Activated CD4-positive, alpha-beta T cell treated with anti-CD3 and anti-CD28 coated beads, Interleukin-2, amount 10 ng/mL, durations not matched to agents 7 days and 5 days (primary cell): ENCODE results near the gene GPR107. TPM values are rescaled to one million over a fixed set of nuclear protein-coding genes. Genes with fewer than 3 reads are reported as not detected.

ENCODE experiments used
- CTCF ChIA-PET: fragments of 350-600 bp; sonication (Branson Sonifier 250); formaldehyde crosslinking; loops from one replicate; lab custom pipeline; 2021; ENCODE audit warnings: antibody characterized with exemption; lab: Charles Lee
- POLR2A ChIA-PET: fragments of 350-600 bp; sonication (Branson Sonifier 250); formaldehyde crosslinking; loops from one replicate; lab custom pipeline; 2021; ENCODE audit warnings: antibody characterized with exemption; lab: Charles Lee
- DNase-seq: peaks from one replicate; pipeline ENCODE4 v3.0.0-alpha.2; 2020
- H3K27ac Mint-ChIP-seq: one replicate; pipeline ENCODE4 v1.8.0; 2021; ENCODE audit warnings: mild to moderate bottlenecking, moderate library complexity, mixed read lengths
- H3K27me3 Mint-ChIP-seq: one replicate; pipeline ENCODE4 v1.8.0; 2021; ENCODE audit warnings: mixed read lengths
- H3K36me3 Mint-ChIP-seq: one replicate; pipeline ENCODE4 v1.8.0; 2021; ENCODE audit warnings: low read depth, mixed read lengths
- H3K4me1 Mint-ChIP-seq: one replicate; pipeline ENCODE4 v1.8.0; 2021; ENCODE audit warnings: mixed read lengths
- H3K4me3 Mint-ChIP-seq: one replicate; pipeline ENCODE4 v1.8.0; 2021; ENCODE audit warnings: mild to moderate bottlenecking, moderate library complexity, mixed read lengths
- H3K9me3 Mint-ChIP-seq: one replicate; pipeline ENCODE4 v1.8.0; 2021; ENCODE audit warnings: mixed read lengths
- total RNA-seq, 2 experiments: library from RNA; stranded (reverse); gene quantifications; one replicate each; pipeline ENCODE4 v1.2.3, GENCODE V29; 2021

Gene GPR107
- total RNA-seq, 2 experiments from 2014 or later, result 21.7 to 22.1 TPM

GRCh38 chr9:130159915-130160670 is 106.4 kb downstream of the GPR107 start:
- CTCF ChIA-PET, result no interaction called here
- no peaks in the 10 kb centered on the region for H3K27me3 Mint-ChIP-seq
- no peak overlapping the region for H3K27ac Mint-ChIP-seq
- no peak overlapping the region for H3K4me3 Mint-ChIP-seq
- DNase-seq, result no peak
- POLR2A ChIA-PET, result no interaction called here
- H3K4me1 Mint-ChIP-seq, result no peaks in the 10 kb centered on the region
- H3K36me3 Mint-ChIP-seq, result no peaks in the 10 kb centered on the region
- H3K9me3 Mint-ChIP-seq, result no peaks in the 10 kb centered on the region

GRCh38 chr9:130160862-130161470 is 107.3 kb downstream of the GPR107 start:
- Mint-ChIP-seq H3K4me1 (no peaks in the 10 kb centered on the region), H3K27me3 (no peaks in the 10 kb centered on the region)
- CTCF ChIA-PET, result interaction anchor here (0.6 kb wide), 1 partner anchor 59 kb away, joined by 3 read pairs; no protein-coding TSS in a partner anchor

GRCh38 chr9:130165579-130165978 is 111.9 kb downstream of the GPR107 start:
- Mint-ChIP-seq H3K4me1 (peaks cover 10% of the 10 kb centered on the region), H3K36me3 (no peaks in the 10 kb centered on the region), H3K27ac (no peak overlapping the region), H3K4me3 (no peak overlapping the region), H3K9me3 (no peaks in the 10 kb centered on the region), H3K27me3 (peaks cover 8% of the 10 kb centered on the region)
- CTCF ChIA-PET, result no interaction called here
- DNase-seq, result no peak
- POLR2A ChIA-PET, result no interaction called here

More at GRCh38 chr9:130160862-130161470, 107.3 kb downstream of the GPR107 start:
- Mint-ChIP-seq H3K36me3 (no peaks in the 10 kb centered on the region), H3K27ac (no peak overlapping the region), H3K4me3 (no peak overlapping the region), H3K9me3 (no peaks in the 10 kb centered on the region)
- DNase-seq, result no peak
- POLR2A ChIA-PET, result no interaction called here

- H3K4me3 Mint-ChIP-seq, result no peak overlapping the region
- ChIA-PET CTCF (no interaction called here), POLR2A (no interaction called here)
- H3K36me3 Mint-ChIP-seq, result no peaks in the 10 kb centered on the region
- peaks cover 13% of the 10 kb centered on the region for H3K4me1 Mint-ChIP-seq
- H3K9me3 Mint-ChIP-seq, result no peaks in the 10 kb centered on the region
- H3K27ac Mint-ChIP-seq, result no peak overlapping the region
- H3K27me3 Mint-ChIP-seq, result peaks cover 16% of the 10 kb centered on the region
- DNase-seq, result no peak
These were observed 112.7 kb downstream of the GPR107 start for GRCh38 chr9:130166399-130166798.

GRCh38 chr9:130167927-130168326 is 114.2 kb downstream of the GPR107 start:
- Mint-ChIP-seq H3K36me3 (no peaks in the 10 kb centered on the region), H3K4me1 (peaks cover 13% of the 10 kb centered on the region), H3K4me3 (no peak overlapping the region), H3K27ac (peak overlapping the region; percentile 41), H3K27me3 (peaks cover 19% of the 10 kb centered on the region), H3K9me3 (no peaks in the 10 kb centered on the region)
- no peak for DNase-seq
- CTCF ChIA-PET, result interaction anchor here (0.6 kb wide), 1 partner anchor 981 kb away, joined by 5 read pairs; no protein-coding TSS in a partner anchor
- POLR2A ChIA-PET, result no interaction called here

GRCh38 chr9:130171226-130172148 is 117.8 kb downstream of the GPR107 start:
- H3K27ac Mint-ChIP-seq, result peak overlapping the region; percentile 66
- peak overlapping the region; percentile 52 for H3K4me3 Mint-ChIP-seq
- DNase-seq, result no peak
- no peaks in the 10 kb centered on the region for H3K9me3 Mint-ChIP-seq
- no peaks in the 10 kb centered on the region for H3K36me3 Mint-ChIP-seq
- ChIA-PET CTCF (no interaction called here), POLR2A (no interaction called here)
- peaks cover 31% of the 10 kb centered on the region for H3K27me3 Mint-ChIP-seq
- H3K4me1 Mint-ChIP-seq, result peaks cover 14% of the 10 kb centered on the region

GRCh38 chr9:130172161-130172857 is 118.6 kb downstream of the GPR107 start, which contains the start of gene NCS1:
NCS1 (plus strand) TSS chr9:130172404; CDS start chr9:130172664, 260 bp downstream.
- peaks cover 31% of the 10 kb centered on the region for H3K27me3 Mint-ChIP-seq
- peak within 1 kb of the TSS; percentile 61 for H3K4me3 Mint-ChIP-seq
- POLR2A ChIA-PET, result no interaction called here
- CTCF ChIA-PET, result interaction anchor here (0.7 kb wide), 1 partner anchor 70 kb away, joined by 4 read pairs; no protein-coding TSS in a partner anchor
- DNase-seq, result peak; percentile 17
- no peaks in the 10 kb centered on the region for H3K9me3 Mint-ChIP-seq
- peaks cover 8% of the 10 kb centered on the region for H3K4me1 Mint-ChIP-seq
- peak within 1 kb of the TSS; percentile 66 for H3K27ac Mint-ChIP-seq
- H3K36me3 Mint-ChIP-seq, result no peaks in the 10 kb centered on the region

GRCh38 chr9:130172858-130173665 is 119.4 kb downstream of the GPR107 start:
- no peak for DNase-seq
- H3K36me3 Mint-ChIP-seq, result no peaks in the 10 kb centered on the region

GRCh38 chr9:130173666-130173983 is 119.9 kb downstream of the GPR107 start:
- Mint-ChIP-seq H3K36me3 (no peaks in the 10 kb centered on the region), H3K27me3 (peaks cover 31% of the 10 kb centered on the region), H3K4me3 (no peak overlapping the region), H3K9me3 (no peaks in the 10 kb centered on the region), H3K4me1 (peaks cover 5% of the 10 kb centered on the region), H3K27ac (no peak overlapping the region)
- no peak for DNase-seq
- POLR2A ChIA-PET, result no interaction called here
- CTCF ChIA-PET, result interaction anchor here (0.7 to 0.9 kb wide), 2 partner anchors 11 to 17 kb away, joined by 3 to 4 read pairs; no protein-coding TSS in a partner anchor

More at GRCh38 chr9:130172858-130173665, 119.4 kb downstream of the GPR107 start:
- POLR2A ChIA-PET, result no interaction called here
- Mint-ChIP-seq H3K9me3 (no peaks in the 10 kb centered on the region), H3K27ac (no peak overlapping the region), H3K4me1 (peaks cover 6% of the 10 kb centered on the region), H3K27me3 (peaks cover 31% of the 10 kb centered on the region), H3K4me3 (peak overlapping the region; percentile 61)
- CTCF ChIA-PET, result interaction anchor here (0.7 kb wide), 2 partner anchors 16 to 69 kb away, joined by 3 to 4 read pairs; no protein-coding TSS in a partner anchor

GRCh38 chr9:130174025-130174424 is 120.3 kb downstream of the GPR107 start:
- H3K9me3 Mint-ChIP-seq, result no peaks in the 10 kb centered on the region
- peaks cover 5% of the 10 kb centered on the region for H3K4me1 Mint-ChIP-seq
- ChIA-PET CTCF (interaction anchor here (0.7 to 0.9 kb wide), 2 partner anchors 12 to 126 kb away, joined by 4 to 5 read pairs; no protein-coding TSS in a partner anchor), POLR2A (interaction anchor here (0.6 kb wide), 1 partner anchor 67 kb away, joined by 4 read pairs; no protein-coding TSS in a partner anchor)
- H3K36me3 Mint-ChIP-seq, result no peaks in the 10 kb centered on the region
- peaks cover 31% of the 10 kb centered on the region for H3K27me3 Mint-ChIP-seq
- no peak overlapping the region for H3K4me3 Mint-ChIP-seq
- DNase-seq, result no peak
- no peak overlapping the region for H3K27ac Mint-ChIP-seq

GRCh38 chr9:130174920-130175321 is 121.2 kb downstream of the GPR107 start:
- Mint-ChIP-seq H3K9me3 (no peaks in the 10 kb centered on the region), H3K4me1 (peaks cover 5% of the 10 kb centered on the region), H3K27ac (no peak overlapping the region), H3K4me3 (no peak overlapping the region), H3K27me3 (peaks cover 27% of the 10 kb centered on the region), H3K36me3 (no peaks in the 10 kb centered on the region)
- no peak for DNase-seq
- ChIA-PET CTCF (interaction anchor here (0.6 kb wide), 2 partner anchors 249 to 412 kb away, joined by 3 to 6 read pairs; no protein-coding TSS in a partner anchor), POLR2A (no interaction called here)
